ENCODE results near the gene RAB3C. TPM values are rescaled to one million over a fixed set of nuclear protein-coding genes. Genes with fewer than 3 reads are reported as not detected.
"Not testable (repeated sequence)": the region's sequence is repeated elsewhere in the genome, so short reads cannot be mapped to it uniquely, and the experiment has no call there.

Gene RAB3C, protein sequence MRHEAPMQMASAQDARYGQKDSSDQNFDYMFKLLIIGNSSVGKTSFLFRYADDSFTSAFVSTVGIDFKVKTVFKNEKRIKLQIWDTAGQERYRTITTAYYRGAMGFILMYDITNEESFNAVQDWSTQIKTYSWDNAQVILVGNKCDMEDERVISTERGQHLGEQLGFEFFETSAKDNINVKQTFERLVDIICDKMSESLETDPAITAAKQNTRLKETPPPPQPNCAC
- 10 to 100 TPM in 1 of 2 donors, 1 to 10 TPM in 1; 2.3 to 45.2 TPM for total RNA-seq

DNA sequence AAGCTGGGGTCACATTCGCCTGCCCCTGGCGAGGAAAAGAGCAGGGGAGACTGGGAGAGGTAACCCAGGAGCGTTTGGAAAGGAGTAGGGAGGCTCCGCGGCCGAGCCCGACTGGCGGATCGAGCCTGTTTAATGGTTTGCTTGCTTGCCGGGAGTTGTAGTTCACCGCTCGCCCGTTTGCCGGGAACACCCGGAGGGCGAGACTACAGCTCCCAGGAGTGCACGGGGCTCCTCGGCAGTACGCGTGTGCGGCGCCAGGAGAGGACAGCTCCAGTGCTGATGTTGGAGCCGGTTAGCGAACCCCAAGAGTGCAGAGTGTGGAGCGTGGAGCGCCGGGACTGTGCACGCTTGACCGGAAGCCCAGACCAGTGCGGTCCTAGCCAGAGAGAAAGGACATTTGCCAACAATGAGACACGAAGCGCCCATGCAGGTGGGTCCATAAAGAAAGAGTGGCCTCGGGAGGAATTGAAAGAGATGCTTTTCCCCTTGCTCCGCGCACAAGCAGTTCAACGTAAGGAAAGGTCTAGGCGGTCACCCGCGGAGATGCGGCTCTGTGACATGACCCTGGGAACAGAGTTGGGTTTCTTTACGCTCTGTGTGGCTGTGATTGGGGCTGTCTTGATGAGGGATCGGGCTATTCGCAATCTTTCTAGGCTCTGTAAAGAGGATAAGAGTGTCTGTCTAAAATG is at the start of gene RAB3C:
RAB3C (plus strand) TSS at position 273 of the 689 bp plus-strand sequence; CDS start at position 407, 134 bp downstream.
- H3K27ac ChIP-seq = peak within 1 kb of the TSS in 2 of 4 donors; percentile 16 to 58
- peaks cover 7% of the 10 kb centered on the region for H3K4me1 ChIP-seq
- H3K9me3 ChIP-seq = no peaks in the 10 kb centered on the region
- peak; percentile 99 for ATAC-seq
- peak in 2 of 3 donors; percentile 38 to 60 for TF ChIP-seq POLR2A (IDR thresholded peaks at IDR 0.05)
- TF ChIP-seq, protein P1, sequence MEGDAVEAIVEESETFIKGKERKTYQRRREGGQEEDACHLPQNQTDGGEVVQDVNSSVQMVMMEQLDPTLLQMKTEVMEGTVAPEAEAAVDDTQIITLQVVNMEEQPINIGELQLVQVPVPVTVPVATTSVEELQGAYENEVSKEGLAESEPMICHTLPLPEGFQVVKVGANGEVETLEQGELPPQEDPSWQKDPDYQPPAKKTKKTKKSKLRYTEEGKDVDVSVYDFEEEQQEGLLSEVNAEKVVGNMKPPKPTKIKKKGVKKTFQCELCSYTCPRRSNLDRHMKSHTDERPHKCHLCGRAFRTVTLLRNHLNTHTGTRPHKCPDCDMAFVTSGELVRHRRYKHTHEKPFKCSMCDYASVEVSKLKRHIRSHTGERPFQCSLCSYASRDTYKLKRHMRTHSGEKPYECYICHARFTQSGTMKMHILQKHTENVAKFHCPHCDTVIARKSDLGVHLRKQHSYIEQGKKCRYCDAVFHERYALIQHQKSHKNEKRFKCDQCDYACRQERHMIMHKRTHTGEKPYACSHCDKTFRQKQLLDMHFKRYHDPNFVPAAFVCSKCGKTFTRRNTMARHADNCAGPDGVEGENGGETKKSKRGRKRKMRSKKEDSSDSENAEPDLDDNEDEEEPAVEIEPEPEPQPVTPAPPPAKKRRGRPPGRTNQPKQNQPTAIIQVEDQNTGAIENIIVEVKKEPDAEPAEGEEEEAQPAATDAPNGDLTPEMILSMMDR (IDR thresholded peaks at IDR 0.05) = peak in 4 of 7 experiments; percentile 46 to 52 (median 49)
- H3K36me3 ChIP-seq (replicated peaks in 1 of 2; ENCODE audit: insufficient read depth in 1 of 2, low read depth in 2 of 2) = no peaks in the 10 kb centered on the region
- DNase-seq = peak; percentile 94 to 97 (median 95)
- WGBS, 2 donors = 0% methylated on average over 26 to 43 of the region's 43 CpGs
- H3K27me3 ChIP-seq = no peaks in the 10 kb centered on the region
- peak within 1 kb of the TSS; percentile 26 to 59 for H3K4me3 ChIP-seq
- intact Hi-C loops (cut with DNase I) = no loop called here

DNA sequence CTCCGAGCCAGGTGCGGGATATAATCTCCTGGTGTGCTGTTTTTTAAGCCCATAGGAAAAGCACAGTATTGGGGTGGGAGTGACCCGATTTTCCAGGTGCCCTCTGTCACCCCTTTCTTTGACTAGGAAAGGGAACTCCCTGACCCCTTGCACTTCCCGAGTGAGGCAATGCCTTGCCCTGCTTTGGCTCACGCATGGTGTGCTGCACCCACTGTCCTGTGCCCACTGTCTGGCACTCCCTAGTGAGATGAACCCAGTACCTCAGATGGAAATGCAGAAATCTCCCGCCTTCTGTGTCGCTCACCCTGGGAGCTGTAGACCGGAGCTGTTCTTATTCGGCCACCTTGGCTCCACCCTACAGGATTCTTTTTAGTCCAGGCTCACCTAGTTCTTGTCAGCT is 40.9 kb upstream of the RAB3C start:
- H3K9me3 ChIP-seq; ATAC-seq; H3K27me3 ChIP-seq; H3K4me3 ChIP-seq; DNase-seq; H3K36me3 ChIP-seq (replicated peaks in 1 of 2; ENCODE audit: insufficient read depth in 1 of 2, low read depth in 2 of 2); intact Hi-C loops (cut with DNase I); H3K27ac ChIP-seq; H3K4me1 ChIP-seq: not testable (repeated sequence)
- 82 to 89% methylated on average over 7 to 9 of the region's 9 CpGs for WGBS, 2 donors

DNA sequence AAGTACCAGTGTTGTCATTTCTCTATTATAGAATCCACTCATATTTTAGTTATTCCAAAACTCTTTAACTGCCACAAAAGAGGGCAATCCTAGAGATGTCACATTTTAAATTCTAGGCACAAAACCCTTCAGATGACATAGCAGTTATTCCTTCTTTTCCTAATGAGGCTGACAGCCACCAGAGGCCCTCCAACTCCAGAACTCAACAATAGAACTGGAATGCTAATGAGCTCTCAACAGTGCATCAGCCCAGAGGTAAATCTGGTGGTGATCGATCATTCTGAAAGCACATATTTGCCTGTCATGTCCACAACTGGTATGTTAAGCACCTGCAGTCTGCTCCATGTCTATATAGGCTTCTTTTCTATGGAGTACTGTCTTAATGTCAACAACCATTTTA is 40.2 kb upstream of the RAB3C start:
- ATAC-seq = no peak
- TF ChIP-seq POLR2A (IDR thresholded peaks at IDR 0.05) = no peak
- TF ChIP-seq, protein P1 (IDR thresholded peaks at IDR 0.05) = no peak
- H3K27me3 ChIP-seq = no peaks in the 10 kb centered on the region
- no peaks in the 10 kb centered on the region for H3K9me3 ChIP-seq
- 41 to 50% methylated on average over 1 of the region's 1 CpG for WGBS, 2 donors
- intact Hi-C loops (cut with DNase I) = no loop called here
- H3K4me3 ChIP-seq = no peak overlapping the region
- H3K36me3 ChIP-seq (replicated peaks in 1 of 2; ENCODE audit: insufficient read depth in 1 of 2, low read depth in 2 of 2) = no peaks in the 10 kb centered on the region
- no peak overlapping the region for H3K27ac ChIP-seq
- no peaks in the 10 kb centered on the region for H3K4me1 ChIP-seq
- DNase-seq = no peak

DNA sequence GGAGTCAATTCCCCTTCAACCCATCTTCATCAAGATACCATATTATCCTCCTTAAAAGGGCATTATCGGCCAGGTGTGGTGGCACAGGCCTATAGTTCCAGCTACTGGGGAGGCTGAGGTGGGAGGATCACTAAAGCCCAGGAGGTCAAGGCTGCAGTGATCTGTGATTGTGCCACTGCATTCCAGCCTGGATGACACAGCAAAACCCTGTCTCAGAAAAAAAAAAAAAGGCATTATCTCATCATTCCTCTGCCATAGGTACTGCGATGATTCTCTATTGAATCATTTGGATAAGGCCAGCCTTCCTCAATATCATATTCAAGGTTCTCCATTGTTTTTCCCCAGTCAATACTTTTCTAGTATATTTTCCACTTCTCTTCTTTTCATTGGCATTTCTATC is 39.2 kb upstream of the RAB3C start:
- Histone ChIP-seq H3K36me3 (replicated peaks in 1 of 2; ENCODE audit: insufficient read depth in 1 of 2, low read depth in 2 of 2) (no peaks in the 10 kb centered on the region), H3K27ac (no peak overlapping the region), H3K4me1 (no peaks in the 10 kb centered on the region), H3K4me3 (no peak overlapping the region), H3K9me3 (no peaks in the 10 kb centered on the region), H3K27me3 (no peaks in the 10 kb centered on the region)
- intact Hi-C loops (cut with DNase I) = no loop called here
- no peak for ATAC-seq
- 78 to 88% methylated on average over 2 of the region's 2 CpGs for WGBS, 2 donors
- TF ChIP-seq, protein P1 (IDR thresholded peaks at IDR 0.05) = no peak
- TF ChIP-seq POLR2A (IDR thresholded peaks at IDR 0.05) = no peak
- no peak for DNase-seq

DNA sequence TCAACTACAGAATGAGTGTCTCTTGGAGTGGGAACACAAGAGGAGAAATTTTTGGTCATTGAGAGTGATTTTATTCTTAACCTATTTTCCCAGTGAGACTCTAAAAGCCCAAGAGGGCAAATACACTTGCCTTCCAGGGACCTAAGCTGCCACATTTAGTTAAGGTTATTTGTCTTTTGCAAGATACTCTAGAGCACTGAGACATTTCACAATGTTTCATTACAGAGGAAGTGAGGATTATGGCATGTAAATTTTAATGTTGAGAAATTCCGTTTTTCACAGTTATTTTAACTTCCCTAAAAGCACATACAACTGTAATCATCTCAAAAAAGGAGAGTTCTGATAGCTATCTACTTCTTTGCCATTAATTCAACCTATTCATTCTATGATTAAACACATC is 38.7 kb upstream of the RAB3C start:
- H3K4me3 ChIP-seq = no peak overlapping the region
- H3K4me1 ChIP-seq = no peaks in the 10 kb centered on the region
- no peaks in the 10 kb centered on the region for H3K27me3 ChIP-seq
- DNase-seq (no peak), ATAC-seq (no peak)
- TF ChIP-seq POLR2A (IDR thresholded peaks at IDR 0.05) = no peak
- TF ChIP-seq, protein P1 (IDR thresholded peaks at IDR 0.05) = no peak
- 36 to 38% methylated on average over 1 of the region's 1 CpG for WGBS, 2 donors
- H3K9me3 ChIP-seq = no peaks in the 10 kb centered on the region
- no peaks in the 10 kb centered on the region for H3K36me3 ChIP-seq (replicated peaks in 1 of 2; ENCODE audit: insufficient read depth in 1 of 2, low read depth in 2 of 2)
- no peak overlapping the region for H3K27ac ChIP-seq
- intact Hi-C loops (cut with DNase I) = no loop called here

Data from body of pancreas (tissue), 4 donors.